ENCODE data around the gene RASSF8. TPM values are rescaled to one million over a fixed set of nuclear protein-coding genes. Genes with fewer than 3 reads are reported as not detected.
A peak's percentile ranks its signal among the peaks of the same experiment; 100 is the strongest.

The RASSF8 gene
- total RNA-seq, 1 experiment from 2014 or later = 26.5 TPM

DNA sequence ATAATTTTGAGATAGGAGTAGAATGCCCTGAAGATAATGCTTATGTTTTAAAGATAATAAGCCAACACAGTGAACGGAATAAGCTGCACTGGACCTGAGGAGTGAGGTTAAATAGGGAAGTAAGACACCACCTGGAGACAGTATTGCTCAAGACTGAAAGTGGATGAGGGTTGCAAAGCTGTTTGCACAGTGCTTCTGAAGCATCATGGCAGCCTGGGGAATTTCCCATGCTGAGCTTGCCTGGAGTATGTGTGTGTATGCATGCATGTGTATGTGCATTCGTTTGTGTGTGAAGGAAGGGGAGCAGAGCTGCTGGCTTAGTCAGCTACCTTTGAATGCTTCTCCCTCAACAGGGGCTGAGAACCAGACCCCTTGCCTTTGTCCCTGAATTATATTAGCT is 130.5 kb downstream of the RASSF8 start:
- H4K20me1 ChIP-seq (ENCODE audit: insufficient read depth) = no peaks in the 10 kb centered on the region
- peaks cover 29% of the 10 kb centered on the region for H3K4me1 ChIP-seq (replicated peaks; ENCODE audit: insufficient read depth)
- no peak overlapping the region for H3K4me3 ChIP-seq
- H3K27ac ChIP-seq = no peak overlapping the region
- intact Hi-C loops (cut with micrococcal nuclease; ENCODE audit: unreplicated experiment) = no loop called here
- no peaks in the 10 kb centered on the region for H3K79me2 ChIP-seq (ENCODE audit: low read depth)
- no TSS peak for BruUV-seq (replicated peaks)
- H3K27me3 ChIP-seq (ENCODE audit: insufficient read depth, low read depth) = no peaks in the 10 kb centered on the region
- TF ChIP-seq CTCF (conservative IDR thresholded peaks at IDR 0.05) = no peak
- no peak for TF ChIP-seq EZH2 (IDR thresholded peaks at IDR 0.05; ENCODE audit: low read depth)
- no peak overlapping the region for H3K4me2 ChIP-seq
- CTCF ChIA-PET = no interaction called here
- no peaks in the 10 kb centered on the region for H3K9me2 ChIP-seq (ENCODE audit: insufficient read depth)
- H3F3A ChIP-seq (ENCODE audit: insufficient read depth, low read depth) = peaks cover 19% of the 10 kb centered on the region
- POLR2A ChIA-PET (ENCODE audit: unreplicated experiment) = no interaction called here
- peaks cover 3% of the 10 kb centered on the region; the same call in 1 of the 2 replicates for H3K9me3 ChIP-seq (ENCODE audit: insufficient read depth, low read depth)
- no peaks in the 10 kb centered on the region for H3K36me3 ChIP-seq (ENCODE audit: low read depth)
- no peak for DNase-seq
- H2AFZ ChIP-seq = no peak overlapping the region

- Histone ChIP-seq H3K27me3 (ENCODE audit: insufficient read depth, low read depth) (no peaks in the 10 kb centered on the region), H3K4me3 (no peak overlapping the region), H3F3A (ENCODE audit: insufficient read depth, low read depth) (peaks cover 19% of the 10 kb centered on the region), H3K4me2 (peak overlapping the region; percentile 44), H2AFZ (no peak overlapping the region), H3K79me2 (ENCODE audit: low read depth) (no peaks in the 10 kb centered on the region), H4K20me1 (ENCODE audit: insufficient read depth) (no peaks in the 10 kb centered on the region), H3K4me1 (replicated peaks; ENCODE audit: insufficient read depth) (peaks cover 29% of the 10 kb centered on the region), H3K27ac (peak overlapping the region; percentile 68), H3K9me3 (ENCODE audit: insufficient read depth, low read depth) (peaks cover 3% of the 10 kb centered on the region; the same call in 1 of the 2 replicates), H3K9me2 (ENCODE audit: insufficient read depth) (no peaks in the 10 kb centered on the region), H3K36me3 (ENCODE audit: low read depth) (no peaks in the 10 kb centered on the region)
- ChIA-PET POLR2A (ENCODE audit: unreplicated experiment) (interaction anchor here (0.6 kb wide), 5 partner anchors 11 to 934 kb away, joined by 3 to 8 read pairs (median 4); no protein-coding TSS in a partner anchor), CTCF (interaction anchor here (0.6 to 1.6 kb wide), 5 partner anchors 23 to 655 kb away, joined by 3 to 5 read pairs (median 5); no protein-coding TSS in a partner anchor)
- intact Hi-C loops (cut with micrococcal nuclease; ENCODE audit: unreplicated experiment) = loop anchor here (1.0 to 10.0 kb wide), 5 partner anchors 10 to 836 kb away; partner anchors contain the start of gene KRAS
- BruUV-seq (replicated peaks) = TSS peak; percentile 81
- TF ChIP-seq EZH2 (IDR thresholded peaks at IDR 0.05; ENCODE audit: low read depth) = no peak
- TF ChIP-seq CTCF (conservative IDR thresholded peaks at IDR 0.05) = no peak
- peak; percentile 86 to 95 for DNase-seq
Observed at GRCh38 chr12:26090836-26091510, 132.5 kb downstream of the RASSF8 start.

DNA sequence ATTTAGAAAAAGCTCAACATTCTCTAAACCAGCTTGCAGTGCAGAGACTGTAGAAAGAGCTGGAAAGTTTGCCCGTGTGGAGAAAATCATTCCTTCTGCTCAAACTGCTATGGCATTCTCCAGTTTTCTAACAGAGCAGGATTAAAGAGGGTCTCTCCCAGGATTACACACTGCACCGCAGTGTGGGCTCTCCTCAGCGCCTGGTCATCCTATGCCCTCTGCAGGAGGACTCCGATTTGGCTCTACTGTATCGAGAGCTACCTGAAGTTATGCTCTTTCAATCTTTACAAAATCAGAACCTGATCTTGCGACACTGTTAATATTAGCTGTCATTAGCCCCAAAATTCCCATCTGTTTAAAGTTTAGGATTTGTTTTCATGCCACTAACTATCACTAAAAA is 133.3 kb downstream of the RASSF8 start:
- Histone ChIP-seq H3K9me2 (ENCODE audit: insufficient read depth) (no peaks in the 10 kb centered on the region), H3K4me3 (no peak overlapping the region), H3K36me3 (ENCODE audit: low read depth) (no peaks in the 10 kb centered on the region), H4K20me1 (ENCODE audit: insufficient read depth) (no peaks in the 10 kb centered on the region), H3K79me2 (ENCODE audit: low read depth) (no peaks in the 10 kb centered on the region), H3K4me2 (peak overlapping the region; percentile 44), H2AFZ (no peak overlapping the region), H3K27ac (peak overlapping the region; percentile 68), H3K9me3 (ENCODE audit: insufficient read depth, low read depth) (peaks cover 3% of the 10 kb centered on the region; the same call in 1 of the 2 replicates), H3K27me3 (ENCODE audit: insufficient read depth, low read depth) (no peaks in the 10 kb centered on the region), H3F3A (ENCODE audit: insufficient read depth, low read depth) (peaks cover 19% of the 10 kb centered on the region), H3K4me1 (replicated peaks; ENCODE audit: insufficient read depth) (peaks cover 33% of the 10 kb centered on the region)
- POLR2A ChIA-PET (ENCODE audit: unreplicated experiment) = interaction anchor here (0.6 to 0.7 kb wide), 4 partner anchors 23 to 933 kb away, joined by 3 to 10 read pairs (median 6); no protein-coding TSS in a partner anchor
- BruUV-seq (replicated peaks) = no TSS peak
- intact Hi-C loops (cut with micrococcal nuclease; ENCODE audit: unreplicated experiment) = loop anchor here (1.0 to 10.0 kb wide), 5 partner anchors 9 to 837 kb away; partner anchors contain the start of gene KRAS
- TF ChIP-seq CTCF (conservative IDR thresholded peaks at IDR 0.05) (no peak), EZH2 (IDR thresholded peaks at IDR 0.05; ENCODE audit: low read depth) (no peak)
- DNase-seq = no peak
- CTCF ChIA-PET = interaction anchor here (0.6 to 1.6 kb wide), 6 partner anchors 23 to 656 kb away, joined by 3 to 5 read pairs (median 4); no protein-coding TSS in a partner anchor

Data from PC-9 (cell line).